C1 segment of cervical spinal cord (tissue), 14 donors: ENCODE measurements around the gene TEFM.
A peak's percentile ranks its signal among the peaks of the same experiment; 100 is the strongest.
"Not testable (repeated sequence)": the region's sequence is repeated elsewhere in the genome, so short reads cannot be mapped to it uniquely, and the experiment has no call there.

Source experiments
- DNase-seq, 14 donors: peaks; one replicate each; lab custom pipeline; 2025; lab: John Stamatoyannopoulos, UW

Gene TEFM

GRCh38 chr17:30921544-30922196, 15.6 kb upstream of the TEFM start, which contains the start of gene ADAP2:
ADAP2 (plus strand) TSS chr17:30921945; CDS start chr17:30922015, 70 bp downstream.
- peak in 5 of 14 donors; percentile 2 to 29 (median 17) for DNase-seq

- DNase-seq, result no peak
These were observed 14.9 kb upstream of the TEFM start for GRCh38 chr17:30920683-30921543.

- no peak for DNase-seq
These were observed 14.2 kb upstream of the TEFM start for GRCh38 chr17:30920282-30920681.

GRCh38 chr17:30917050-30917449, 11.0 kb upstream of the TEFM start:
- DNase-seq, result no peak

- DNase-seq, result no peak
These were observed 10.0 kb upstream of the TEFM start for GRCh38 chr17:30915833-30916611.

GRCh38 chr17:30913955-30914354, 7.9 kb upstream of the TEFM start:
- no peak for DNase-seq

GRCh38 chr17:30910151-30910550, 4.1 kb upstream of the TEFM start:
- not testable (repeated sequence) for DNase-seq

GRCh38 chr17:30908717-30909420, 2.8 kb upstream of the TEFM start:
- DNase-seq, result no peak

GRCh38 chr17:30905742-30906100, 317 bp downstream of the TEFM start:
- peak in 2 of 14 donors; percentile 33 to 34 for DNase-seq

GRCh38 chr17:30897311-30897710, 8.7 kb downstream of the TEFM start:
- no peak for DNase-seq

GRCh38 chr17:30894236-30894635, 11.8 kb downstream of the TEFM start:
- DNase-seq, result no peak

GRCh38 chr17:30886187-30886586, 19.9 kb downstream of the TEFM start:
- DNase-seq, result no peak

- no peak for DNase-seq
These were observed 37.0 kb downstream of the TEFM start for GRCh38 chr17:30869005-30869404.

- no peak for DNase-seq
These were observed 41.4 kb downstream of the TEFM start for GRCh38 chr17:30864636-30865035.

GRCh38 chr17:30858556-30859250, 47.3 kb downstream of the TEFM start:
- no peak for DNase-seq

- DNase-seq, result no peak
These were observed 51.9 kb downstream of the TEFM start for GRCh38 chr17:30854146-30854545.
